Neural progenitor cell (in vitro differentiated cells): ENCODE data around the gene CYBC1. TPM values are rescaled to one million over a fixed set of nuclear protein-coding genes. Genes with fewer than 3 reads are reported as not detected.
A peak's percentile ranks its signal among the peaks of the same experiment; 100 is the strongest.
"Not testable (repeated sequence)": the region's sequence is repeated elsewhere in the genome, so short reads cannot be mapped to it uniquely, and the experiment has no call there.

Source experiments
- DNase-seq: peaks from one replicate; pipeline ENCODE4 v3.0.0-alpha.2; 2016; ENCODE audit warnings: low spot score
- H2AFZ ChIP-seq: fragments of 200-600 bp; sonication (generic); replicated peaks from 2 replicates; pipeline ENCODE4 v1.6.1; 2016; ENCODE audit warnings: antibody characterized with exemption
- H3F3A ChIP-seq: fragments of 200-600 bp; sonication (generic); 2 replicates; pipeline ENCODE4 v1.6.1; 2016; ENCODE audit warnings: antibody characterized with exemption, low read depth
- H3K27ac ChIP-seq: fragments of 200-600 bp; sonication (generic); 2 replicates; pipeline ENCODE4 v1.5.1; 2016; ENCODE audit warnings: mild to moderate bottlenecking
- H3K27me3 ChIP-seq: fragments of 200-600 bp; sonication (generic); 2 replicates; pipeline ENCODE4 v1.6.1; 2016; ENCODE audit warnings: mild to moderate bottlenecking, moderate library complexity
- H3K36me3 ChIP-seq: fragments of 200-600 bp; sonication (generic); 2 replicates; pipeline ENCODE4 v1.5.1; 2016
- H3K4me1 ChIP-seq: fragments of 200-600 bp; sonication (generic); 2 replicates; pipeline ENCODE4 v1.6.1; 2016; ENCODE audit warnings: mixed run types
- H3K4me2 ChIP-seq: fragments of 200-600 bp; sonication (generic); 2 replicates; pipeline ENCODE4 v1.6.1; 2016
- H3K4me3 ChIP-seq: fragments of 200-600 bp; sonication (generic); 2 replicates; pipeline ENCODE4 v1.5.1; 2016
- H3K79me2 ChIP-seq: fragments of 200-600 bp; sonication (generic); 2 replicates; pipeline ENCODE4 v1.6.1; 2016; ENCODE audit warnings: low read depth
- H3K9ac ChIP-seq: fragments of 200-600 bp; sonication (generic); 2 replicates; pipeline ENCODE4 v1.6.1; 2016
- H3K9me3 ChIP-seq: fragments of 200-600 bp; sonication (generic); 2 replicates; pipeline ENCODE4 v1.5.1; 2016; ENCODE audit warnings: low read depth
- H4K20me1 ChIP-seq: fragments of 200-600 bp; sonication (generic); 2 replicates; pipeline ENCODE4 v1.6.1; 2016; ENCODE audit warnings: low read depth
- H3K27ac Mint-ChIP-seq: 3 replicates; pipeline ENCODE4 v1.8.0; 2021; ENCODE audit warnings: mixed read lengths
- H3K27me3 Mint-ChIP-seq: 2 replicates; pipeline ENCODE4 v1.8.0; 2022; ENCODE audit warnings: low read depth, mild to moderate bottlenecking, inconsistent platforms, moderate library complexity, mixed read lengths; ENCODE audit not compliant: insufficient read depth
- H3K36me3 Mint-ChIP-seq: 3 replicates; pipeline ENCODE4 v1.8.0; 2021; ENCODE audit warnings: mixed read lengths
- H3K4me1 Mint-ChIP-seq: 3 replicates; pipeline ENCODE4 v1.8.0; 2021; ENCODE audit warnings: mixed read lengths
- H3K4me3 Mint-ChIP-seq: 3 replicates; pipeline ENCODE4 v1.8.0; 2021; ENCODE audit warnings: mild to moderate bottlenecking, moderate library complexity, mixed read lengths
- H3K9me3 Mint-ChIP-seq: 3 replicates; pipeline ENCODE4 v1.8.0; 2020; ENCODE audit warnings: mixed read lengths
- EZH2 ChIP-seq: fragments of 200-600 bp; sonication (generic); IDR thresholded peaks from 2 replicates; pipeline ENCODE4 v1.6.1; 2017; ENCODE audit warnings: antibody characterized with exemption, mild to moderate bottlenecking, moderate library complexity
- EZH2phosphoT487 ChIP-seq: fragments of 200-600 bp; sonication (generic); IDR thresholded peaks from 2 replicates; pipeline ENCODE4 v1.6.1; 2017; ENCODE audit warnings: antibody characterized with exemption
- total RNA-seq: library from RNA; depleted of rRNA; stranded (reverse); fragments of >200 nt; gene quantifications from 2 replicates; pipeline ENCODE4 v1.2.3, GENCODE V29; 2015; ENCODE audit warnings: low replicate concordance
- TF ChIP-seq, protein P1 (sequence below): fragments of 200-600 bp; sonication (generic); IDR thresholded peaks from 2 replicates; pipeline ENCODE4 v1.5.1; 2017; ENCODE audit warnings: antibody characterized with exemption, mild to moderate bottlenecking

CYBC1 gene
- total RNA-seq, 1 donor from 2014 or later: 75.1 TPM

DNA sequence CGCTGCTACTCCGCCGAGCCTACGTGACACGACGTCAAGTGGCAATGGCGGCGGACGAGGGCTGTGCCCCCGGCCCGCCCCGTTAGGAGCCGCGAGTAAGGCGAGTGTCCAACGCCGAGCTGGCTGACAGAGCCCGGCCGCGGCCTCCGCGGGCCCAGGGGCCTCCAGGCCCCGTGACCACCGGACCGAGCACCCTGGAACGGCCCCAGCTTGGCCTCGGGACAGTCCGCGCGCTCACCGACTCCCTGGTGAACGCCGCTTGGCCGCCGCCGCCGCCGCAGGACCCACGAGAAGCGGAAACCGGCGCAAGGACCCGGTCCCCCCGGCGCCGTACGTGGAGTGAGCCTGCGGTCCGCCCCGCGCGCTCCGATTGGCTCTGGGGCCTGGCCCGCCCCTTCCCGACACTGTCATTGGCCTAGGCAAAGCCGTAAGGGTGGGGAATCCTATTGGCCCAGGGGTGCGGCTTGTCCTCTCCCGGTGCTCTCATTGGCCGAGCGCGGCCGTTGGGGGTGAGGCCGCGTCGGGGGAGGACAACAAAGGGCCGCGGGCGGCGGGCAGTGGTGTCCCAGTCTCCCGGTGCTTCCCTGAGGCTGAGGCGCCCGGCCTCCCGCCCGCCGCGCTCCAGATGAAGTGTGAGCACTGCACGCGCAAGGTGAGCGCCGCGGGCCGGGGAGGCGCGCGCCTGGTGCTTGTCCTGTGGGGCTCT lies 7.8 kb upstream of the CYBC1 start, which contains the start of gene NARF:
NARF (plus strand) TSS at position 563 of the 706 bp plus-strand sequence; CDS start at position 626, 63 bp downstream.
- Mint-ChIP-seq H3K27ac (peak within 1 kb of the TSS; percentile 81), H3K9me3 (peaks cover 5% of the 10 kb centered on the region), H3K36me3 (peaks cover 17% of the 10 kb centered on the region), H3K4me1 (peaks cover 20% of the 10 kb centered on the region), H3K27me3 (peaks cover 8% of the 10 kb centered on the region), H3K4me3 (peak within 1 kb of the TSS; percentile 98)
- Histone ChIP-seq H3K9me3 (no peaks in the 10 kb centered on the region), H4K20me1 (peaks cover 27% of the 10 kb centered on the region), H3K4me2 (peak within 1 kb of the TSS; percentile 92), H3K27me3 (no peaks in the 10 kb centered on the region), H3F3A (peaks cover 12% of the 10 kb centered on the region), H3K27ac (peak within 1 kb of the TSS; percentile 94), H3K4me3 (peak within 1 kb of the TSS; percentile 94), H3K36me3 (no peaks in the 10 kb centered on the region), H3K4me1 (peaks cover 10% of the 10 kb centered on the region), H3K79me2 (peaks cover 17% of the 10 kb centered on the region), H2AFZ (peak within 1 kb of the TSS; percentile 48), H3K9ac (peak within 1 kb of the TSS; percentile 66)
- DNase-seq: peak; percentile 99
- no peak for TF ChIP-seq EZH2
- TF ChIP-seq, protein P1, sequence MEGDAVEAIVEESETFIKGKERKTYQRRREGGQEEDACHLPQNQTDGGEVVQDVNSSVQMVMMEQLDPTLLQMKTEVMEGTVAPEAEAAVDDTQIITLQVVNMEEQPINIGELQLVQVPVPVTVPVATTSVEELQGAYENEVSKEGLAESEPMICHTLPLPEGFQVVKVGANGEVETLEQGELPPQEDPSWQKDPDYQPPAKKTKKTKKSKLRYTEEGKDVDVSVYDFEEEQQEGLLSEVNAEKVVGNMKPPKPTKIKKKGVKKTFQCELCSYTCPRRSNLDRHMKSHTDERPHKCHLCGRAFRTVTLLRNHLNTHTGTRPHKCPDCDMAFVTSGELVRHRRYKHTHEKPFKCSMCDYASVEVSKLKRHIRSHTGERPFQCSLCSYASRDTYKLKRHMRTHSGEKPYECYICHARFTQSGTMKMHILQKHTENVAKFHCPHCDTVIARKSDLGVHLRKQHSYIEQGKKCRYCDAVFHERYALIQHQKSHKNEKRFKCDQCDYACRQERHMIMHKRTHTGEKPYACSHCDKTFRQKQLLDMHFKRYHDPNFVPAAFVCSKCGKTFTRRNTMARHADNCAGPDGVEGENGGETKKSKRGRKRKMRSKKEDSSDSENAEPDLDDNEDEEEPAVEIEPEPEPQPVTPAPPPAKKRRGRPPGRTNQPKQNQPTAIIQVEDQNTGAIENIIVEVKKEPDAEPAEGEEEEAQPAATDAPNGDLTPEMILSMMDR: no peak
- no peak for TF ChIP-seq EZH2phosphoT487

DNA sequence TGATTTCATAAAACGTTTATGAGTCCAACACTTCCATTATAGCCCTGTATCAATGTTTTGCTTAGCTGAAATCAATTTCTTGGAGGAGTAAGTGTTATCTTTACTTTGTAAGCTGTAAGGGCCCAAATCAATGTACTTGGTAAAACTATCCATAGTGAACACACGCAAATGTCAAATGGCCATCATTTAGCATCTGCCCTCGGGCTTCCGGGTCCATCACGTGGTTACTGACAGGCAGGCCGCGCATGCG lies 7.3 kb upstream of the CYBC1 start:
- H3K4me1 ChIP-seq: peaks cover 10% of the 10 kb centered on the region
- H3K27me3 Mint-ChIP-seq: peaks cover 8% of the 10 kb centered on the region
- no peak overlapping the region for H2AFZ ChIP-seq
- peaks cover 22% of the 10 kb centered on the region for H4K20me1 ChIP-seq
- peak overlapping the region; percentile 94 for H3K27ac ChIP-seq
- peak overlapping the region; percentile 98 for H3K4me3 Mint-ChIP-seq
- peak overlapping the region; percentile 79 for H3K4me2 ChIP-seq
- H3K27ac Mint-ChIP-seq: no peak overlapping the region
- no peak for DNase-seq
- peaks cover 17% of the 10 kb centered on the region for H3K79me2 ChIP-seq
- TF ChIP-seq, protein P1: no peak
- no peak for TF ChIP-seq EZH2
- TF ChIP-seq EZH2phosphoT487: no peak
- H3K4me1 Mint-ChIP-seq: peaks cover 20% of the 10 kb centered on the region
- H3K36me3 ChIP-seq: no peaks in the 10 kb centered on the region
- no peaks in the 10 kb centered on the region for H3K9me3 ChIP-seq
- peaks cover 12% of the 10 kb centered on the region for H3F3A ChIP-seq
- H3K9me3 Mint-ChIP-seq: peaks cover 8% of the 10 kb centered on the region
- H3K36me3 Mint-ChIP-seq: peaks cover 17% of the 10 kb centered on the region
- peak overlapping the region; percentile 94 for H3K4me3 ChIP-seq
- no peaks in the 10 kb centered on the region for H3K27me3 ChIP-seq
- H3K9ac ChIP-seq: no peak overlapping the region

DNA sequence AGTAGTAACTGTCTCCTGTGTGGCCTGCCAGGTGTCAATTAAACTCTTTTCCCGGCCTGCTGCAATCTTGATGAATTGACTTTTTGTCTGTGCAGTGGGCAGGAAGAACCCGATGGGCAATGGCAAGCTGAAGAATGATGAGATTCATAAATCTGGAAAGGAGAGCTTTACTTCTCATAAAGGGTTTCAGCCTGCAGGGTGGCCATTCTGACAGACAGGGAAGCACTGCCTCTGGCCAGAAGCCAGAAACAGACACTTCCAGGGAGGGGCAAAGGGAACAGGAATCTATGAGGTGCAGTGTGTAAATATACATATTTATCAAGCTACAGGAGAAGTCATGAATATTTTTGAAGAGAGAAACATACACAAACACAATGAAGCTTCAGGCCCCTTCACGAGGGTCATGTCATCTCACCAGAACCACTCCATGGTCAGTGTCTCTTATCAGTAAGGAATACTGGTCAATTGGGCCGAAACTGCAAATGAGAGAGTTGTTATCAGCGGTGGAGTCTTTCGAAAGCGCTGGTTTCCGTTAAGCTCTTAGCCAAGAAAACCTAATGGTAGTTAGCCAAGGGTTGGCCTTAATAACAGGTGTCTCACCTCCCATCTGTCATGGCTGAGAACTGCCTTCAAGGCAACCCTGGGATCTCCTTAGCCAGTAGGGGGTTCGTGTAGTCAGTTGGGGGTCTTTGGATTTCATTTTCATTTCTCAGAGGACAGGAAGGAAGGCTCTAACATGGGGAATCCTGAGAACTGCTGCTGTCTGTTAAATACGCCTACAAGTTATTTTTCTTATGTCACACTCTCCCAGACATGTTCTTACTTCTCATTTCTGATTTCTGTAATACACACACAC lies 6.7 kb upstream of the CYBC1 start:
- Histone ChIP-seq H3K27me3 (no peaks in the 10 kb centered on the region), H4K20me1 (peaks cover 19% of the 10 kb centered on the region), H3K36me3 (no peaks in the 10 kb centered on the region), H3K9me3 (no peaks in the 10 kb centered on the region), H3K4me3 (peak overlapping the region; percentile 94), H3F3A (peaks cover 12% of the 10 kb centered on the region), H3K9ac (no peak overlapping the region), H3K4me1 (peaks cover 10% of the 10 kb centered on the region), H2AFZ (no peak overlapping the region), H3K27ac (no peak overlapping the region), H3K4me2 (peak overlapping the region; percentile 79), H3K79me2 (peaks cover 17% of the 10 kb centered on the region)
- H3K36me3 Mint-ChIP-seq: peaks cover 13% of the 10 kb centered on the region
- peaks cover 18% of the 10 kb centered on the region for H3K4me1 Mint-ChIP-seq
- no peak for DNase-seq
- H3K27me3 Mint-ChIP-seq: peaks cover 6% of the 10 kb centered on the region
- peaks cover 8% of the 10 kb centered on the region for H3K9me3 Mint-ChIP-seq
- TF ChIP-seq EZH2phosphoT487 (no peak), EZH2 (no peak)
- TF ChIP-seq, protein P1: no peak
- H3K4me3 Mint-ChIP-seq: peak overlapping the region; percentile 98
- no peak overlapping the region for H3K27ac Mint-ChIP-seq

DNA sequence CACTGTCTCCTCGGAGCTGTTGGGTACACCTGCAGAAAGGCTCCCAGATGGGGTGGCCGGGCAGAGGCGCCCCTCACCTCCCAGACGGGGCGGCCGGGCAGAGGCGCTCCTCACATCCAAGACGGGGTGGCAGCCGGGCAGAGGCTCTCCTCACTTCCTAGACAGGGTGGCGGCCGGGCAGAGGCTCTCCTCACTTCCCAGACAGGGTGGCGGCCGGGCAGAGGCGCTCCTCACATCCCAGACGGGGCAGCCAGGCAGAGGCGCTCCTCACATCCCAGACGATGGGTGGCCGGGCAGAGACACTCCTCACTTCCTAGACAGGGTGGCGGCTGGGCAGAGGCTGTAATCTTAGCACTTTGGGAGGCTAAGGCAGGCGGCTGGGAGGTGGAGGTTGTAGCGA lies 3.2 kb upstream of the CYBC1 start:
- not testable (repeated sequence) for H2AFZ ChIP-seq, H3K9ac ChIP-seq, H3K27me3 ChIP-seq, DNase-seq, H3K27ac ChIP-seq, H3K4me2 ChIP-seq, H3K36me3 ChIP-seq, H3K4me3 ChIP-seq, H3K9me3 ChIP-seq, H3K27ac Mint-ChIP-seq, H3K27me3 Mint-ChIP-seq, H3K4me3 Mint-ChIP-seq, H3K36me3 Mint-ChIP-seq
- H3K4me1 ChIP-seq: peaks cover 13% of the 10 kb centered on the region
- H3K4me1 Mint-ChIP-seq: peaks cover 24% of the 10 kb centered on the region
- H3K9me3 Mint-ChIP-seq: peaks cover 14% of the 10 kb centered on the region
- H3K79me2 ChIP-seq: peaks cover 18% of the 10 kb centered on the region
- H4K20me1 ChIP-seq: peaks cover 13% of the 10 kb centered on the region
- peaks cover 17% of the 10 kb centered on the region for H3F3A ChIP-seq

DNA sequence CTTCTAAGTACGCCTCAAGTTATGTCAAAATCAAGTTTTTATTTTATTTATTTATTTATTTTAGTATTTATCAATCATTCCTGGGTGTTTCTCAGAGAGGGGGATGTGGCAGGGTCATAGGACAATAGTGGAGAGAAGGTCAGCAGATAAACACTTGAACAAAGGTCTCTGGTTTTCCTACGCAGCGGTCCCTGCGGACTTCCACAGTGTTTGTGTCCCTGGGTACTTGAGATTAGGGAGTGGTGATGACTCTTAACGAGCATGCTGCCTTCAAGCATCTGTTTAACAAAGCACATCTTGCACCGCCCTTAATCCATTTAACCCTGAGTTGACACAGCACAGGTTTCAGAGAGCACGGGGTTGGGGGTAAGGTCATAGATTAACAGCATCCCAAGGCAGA lies 2.6 kb upstream of the CYBC1 start:
- peaks cover 13% of the 10 kb centered on the region for H4K20me1 ChIP-seq
- H3K27me3 ChIP-seq, H3K36me3 Mint-ChIP-seq, H3K27me3 Mint-ChIP-seq, H3K36me3 ChIP-seq, H3K4me2 ChIP-seq, H3K9me3 ChIP-seq, H3K4me3 ChIP-seq, DNase-seq, H3K27ac ChIP-seq, H3K4me3 Mint-ChIP-seq, H3K27ac Mint-ChIP-seq, H3K9ac ChIP-seq, H2AFZ ChIP-seq: not testable (repeated sequence)
- peaks cover 13% of the 10 kb centered on the region for H3K4me1 ChIP-seq
- Mint-ChIP-seq H3K9me3 (peaks cover 14% of the 10 kb centered on the region), H3K4me1 (peaks cover 24% of the 10 kb centered on the region)
- H3F3A ChIP-seq: peaks cover 15% of the 10 kb centered on the region
- H3K79me2 ChIP-seq: peaks cover 19% of the 10 kb centered on the region
